Activated T-cell treated with anti-CD3 and anti-CD28 coated beads, Interleukin-2, amount 50 U/mL, for 1 hour (primary cell): ENCODE results near the gene NPIPA1.
"Not testable (repeated sequence)": the region's sequence is repeated elsewhere in the genome, so short reads cannot be mapped to it uniquely, and the experiment has no call there.

Experiments
- DNase-seq: peaks from one replicate; pipeline ENCODE4 v3.0.0-alpha.2; 2020

NPIPA1 gene

DNA sequence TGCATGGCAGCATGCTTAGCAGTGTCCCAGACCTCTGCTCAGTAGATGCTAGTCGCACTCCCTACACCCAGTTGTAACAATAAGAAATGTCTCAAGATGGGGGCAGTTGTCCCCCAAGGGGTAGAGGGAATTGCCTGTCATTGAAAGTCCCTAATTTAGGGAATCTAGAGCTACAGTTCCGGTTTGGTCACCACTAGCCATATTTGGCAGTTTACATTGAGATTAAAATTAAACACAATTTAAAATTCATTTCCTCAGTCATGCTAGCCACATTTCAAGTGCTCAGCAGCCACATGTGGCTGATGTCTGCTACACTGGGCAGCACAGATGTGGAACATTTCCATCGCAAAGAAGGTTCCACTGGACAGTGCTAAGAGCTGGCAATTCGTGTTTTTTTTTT, 41.7 kb downstream of the NPIPA1 start:
- DNase-seq = not testable (repeated sequence)

DNA sequence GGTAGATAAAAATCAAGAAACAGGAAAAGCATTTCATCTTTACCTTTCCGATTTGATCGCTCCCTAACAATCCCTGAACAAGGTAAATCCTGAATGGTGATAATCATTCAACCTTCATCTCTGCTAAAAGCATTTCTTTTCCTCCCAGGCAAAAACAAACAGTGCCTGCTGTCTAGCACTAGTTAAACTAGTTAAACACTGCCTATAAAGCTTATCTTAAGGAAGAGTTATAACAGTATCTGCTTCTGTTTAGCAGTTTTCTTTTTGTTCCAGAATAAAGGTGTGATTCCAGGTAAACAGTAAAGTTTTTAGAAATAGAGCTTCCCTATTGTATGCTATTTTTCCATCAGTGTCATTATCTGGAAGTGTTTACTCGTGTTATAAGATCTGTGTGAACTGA, 44.0 kb downstream of the NPIPA1 start:
- not testable (repeated sequence) for DNase-seq

DNA sequence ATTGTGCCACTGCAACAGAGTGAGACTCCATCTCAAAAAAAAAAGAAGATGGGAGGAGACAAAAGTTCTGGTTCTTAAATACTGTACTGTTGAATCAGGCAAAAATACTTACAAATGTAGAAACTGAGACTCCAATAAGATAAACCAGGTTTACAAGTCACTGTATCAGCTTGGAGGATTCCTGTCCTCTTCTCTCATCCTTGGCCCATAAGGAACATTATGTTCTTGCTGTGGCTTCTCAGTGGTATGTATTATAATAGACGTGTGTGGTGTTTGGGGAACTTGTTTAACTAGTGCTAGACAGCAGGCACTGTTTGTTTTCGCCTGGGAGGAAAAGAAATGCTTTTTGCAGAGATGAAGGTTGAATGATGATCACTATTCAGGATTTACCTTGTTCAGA, 45.3 kb downstream of the NPIPA1 start:
- DNase-seq = not testable (repeated sequence)

DNA sequence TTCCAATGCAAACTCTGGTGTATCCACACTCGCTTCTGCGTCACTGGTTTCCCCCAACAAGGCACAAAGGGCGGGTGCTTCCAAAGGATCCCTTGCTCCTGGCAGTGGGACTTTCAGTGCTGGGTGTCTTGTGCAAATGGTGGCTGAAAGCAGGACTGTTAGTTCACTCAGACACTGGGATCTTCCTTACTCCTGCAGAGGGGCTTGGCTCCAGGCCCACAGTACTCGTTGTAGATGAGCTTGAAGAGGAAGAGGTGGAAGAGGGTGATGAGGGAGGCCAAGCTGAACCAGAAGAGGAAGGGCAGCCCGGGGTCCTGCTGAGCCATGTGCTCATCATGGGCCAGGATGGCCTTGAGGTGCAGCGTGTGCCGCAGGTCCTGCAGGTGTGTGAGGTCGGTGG, 50.8 kb downstream of the NPIPA1 start:
- DNase-seq = not testable (repeated sequence)

DNA sequence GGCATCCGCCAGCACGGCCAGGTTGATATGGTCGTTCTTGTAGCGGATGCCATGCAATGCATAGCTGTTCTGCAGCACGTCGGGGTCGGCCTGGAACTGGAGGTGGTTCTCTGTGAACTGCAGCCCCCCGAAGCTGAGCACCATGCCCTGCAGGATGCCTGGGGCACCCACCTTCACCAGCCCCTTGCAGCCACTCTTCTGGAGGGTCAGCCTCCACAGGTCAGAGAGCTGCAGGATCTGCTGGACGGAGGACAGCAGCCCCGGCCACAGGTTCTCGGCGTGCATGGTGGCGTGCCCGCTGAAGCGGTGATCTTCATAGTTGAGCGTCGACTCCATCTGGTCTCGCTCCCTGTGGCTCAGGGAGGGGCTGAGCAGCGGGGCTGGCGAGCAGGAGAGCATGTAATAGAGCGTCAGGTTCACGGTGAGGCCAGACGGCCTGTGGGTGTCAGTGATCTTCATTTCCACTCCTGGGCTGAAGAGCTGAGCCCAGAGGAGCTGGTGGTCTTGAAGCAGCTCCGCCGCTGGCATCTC, 51.5 kb downstream of the NPIPA1 start:
- DNase-seq = not testable (repeated sequence)

DNA sequence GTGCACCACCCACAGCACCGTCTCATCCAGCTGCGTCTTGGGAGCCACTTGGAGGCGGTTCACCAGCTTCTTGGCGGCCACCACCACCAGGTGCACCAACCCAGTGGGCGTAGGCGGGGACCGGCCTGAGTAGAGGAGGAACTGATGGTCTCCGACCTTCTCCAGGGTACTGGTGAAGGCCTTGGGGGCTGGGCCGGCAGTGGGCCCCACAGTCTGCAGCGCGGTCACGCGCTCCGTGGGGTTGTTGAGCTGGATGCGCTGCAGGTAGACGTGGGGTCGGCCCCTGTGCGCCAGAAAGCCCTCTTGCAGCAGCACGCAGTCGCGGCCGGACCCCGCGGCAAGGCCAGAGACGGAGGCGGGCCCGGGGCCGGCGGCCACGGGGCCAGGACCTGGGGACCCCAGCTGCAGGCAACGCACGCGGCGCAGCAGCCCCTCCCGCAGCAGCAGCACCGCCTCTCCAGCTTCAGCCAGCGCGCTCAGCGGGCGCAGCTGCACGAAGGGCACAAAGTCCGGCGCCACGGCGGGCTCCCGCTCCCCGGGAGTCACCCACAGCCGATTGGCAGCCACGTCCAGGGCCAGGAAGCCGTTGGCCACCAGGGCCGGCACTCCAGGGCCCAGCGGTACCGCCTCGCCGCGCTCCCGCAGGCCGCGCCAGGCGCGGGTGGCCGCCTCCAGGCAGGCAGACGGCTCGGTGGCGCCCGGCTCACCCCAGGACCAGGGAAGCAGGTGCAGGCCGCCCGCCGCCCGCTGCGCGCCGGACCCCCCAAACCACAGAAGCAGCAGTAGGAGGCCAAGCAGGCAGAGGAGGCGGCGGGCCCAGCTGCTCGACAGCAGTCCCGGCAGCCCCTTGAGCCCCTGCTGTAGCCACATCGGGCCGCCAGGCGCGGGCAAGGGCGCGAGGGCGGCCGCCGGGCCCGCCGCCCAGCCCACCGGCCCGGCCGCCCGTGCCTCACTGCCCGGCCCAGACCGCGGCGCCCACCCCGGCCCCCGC, 52.3 kb downstream of the NPIPA1 start:
- not testable (repeated sequence) for DNase-seq

DNA sequence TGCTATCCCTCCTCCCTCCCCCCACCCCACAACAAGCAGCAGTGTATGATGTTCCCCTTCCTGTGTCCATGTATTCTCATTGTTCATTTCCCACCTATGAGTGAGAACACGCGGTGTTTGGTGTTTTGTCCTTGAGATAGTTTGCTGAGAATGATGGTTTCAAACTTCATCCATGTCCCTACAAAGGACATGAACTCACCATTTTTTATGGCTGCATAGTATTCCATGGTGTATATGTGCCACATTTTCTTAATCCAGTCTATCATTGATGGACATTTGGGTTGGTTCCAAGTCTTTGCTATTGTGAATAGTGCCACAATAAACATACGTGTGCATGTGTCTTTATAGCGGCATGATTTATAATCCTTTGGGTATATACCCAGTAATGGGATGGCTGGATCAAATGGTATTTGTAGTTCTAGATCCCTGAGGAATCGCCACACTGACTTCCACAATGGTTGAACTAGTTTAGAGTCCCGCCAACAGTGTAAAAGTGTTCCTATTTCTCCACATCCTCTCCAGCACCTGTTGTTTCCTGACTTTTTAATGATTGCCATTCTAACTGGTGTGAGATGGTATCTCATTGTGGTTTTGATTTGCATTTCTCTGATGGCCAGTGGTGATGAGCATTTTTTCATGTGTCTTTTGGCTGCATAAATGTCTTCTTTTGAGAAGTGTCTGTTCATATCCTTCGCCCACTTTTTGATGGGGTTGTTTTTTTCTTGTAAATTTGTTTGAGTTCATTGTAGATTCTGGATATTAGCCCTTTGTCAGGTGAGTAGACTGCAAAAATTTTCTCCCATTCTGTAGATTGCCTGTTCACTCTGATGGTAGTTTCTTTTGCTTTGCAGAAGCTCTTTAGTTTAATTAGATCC, 56.3 kb downstream of the NPIPA1 start:
- not testable (repeated sequence) for DNase-seq

DNA sequence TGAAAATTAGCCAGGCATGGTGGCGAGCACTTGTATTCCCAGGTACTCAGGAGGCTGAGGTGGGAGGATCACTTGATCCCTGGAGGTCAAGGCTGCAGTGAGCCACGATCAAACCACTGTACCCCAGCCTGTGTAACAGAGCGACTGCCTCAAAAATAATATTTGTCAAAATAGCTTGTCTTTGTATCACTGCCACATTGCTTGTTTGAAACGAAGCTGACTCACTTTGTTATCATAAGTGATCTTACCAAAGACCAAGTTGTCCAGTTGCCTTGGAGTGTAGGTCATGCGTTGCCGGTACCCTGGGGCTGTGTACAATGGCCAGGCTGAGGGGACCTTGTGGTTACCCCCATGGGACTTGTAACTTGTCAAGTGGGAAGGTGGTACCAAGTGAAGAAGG, 59.5 kb downstream of the NPIPA1 start:
- not testable (repeated sequence) for DNase-seq

DNA sequence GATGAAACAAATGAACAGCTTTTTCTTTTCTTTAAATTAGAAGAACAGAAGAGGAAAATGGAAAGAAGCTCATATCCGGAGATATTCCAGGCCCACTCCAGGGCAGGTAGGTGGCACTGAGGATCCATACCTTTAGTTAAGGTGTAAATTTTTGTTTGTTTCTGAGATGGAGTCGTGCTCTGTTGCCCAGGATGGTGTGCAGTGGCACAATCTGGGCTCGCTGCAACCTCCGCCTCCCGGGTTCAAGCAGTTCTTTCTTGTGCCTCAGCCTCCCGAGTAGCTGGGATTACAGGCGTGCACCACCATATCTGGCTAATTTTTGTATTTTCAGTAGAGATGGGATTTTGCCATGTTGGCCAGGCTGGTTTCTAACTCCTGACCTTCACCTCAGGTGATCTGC, 61.1 kb downstream of the NPIPA1 start:
- DNase-seq = not testable (repeated sequence)

DNA sequence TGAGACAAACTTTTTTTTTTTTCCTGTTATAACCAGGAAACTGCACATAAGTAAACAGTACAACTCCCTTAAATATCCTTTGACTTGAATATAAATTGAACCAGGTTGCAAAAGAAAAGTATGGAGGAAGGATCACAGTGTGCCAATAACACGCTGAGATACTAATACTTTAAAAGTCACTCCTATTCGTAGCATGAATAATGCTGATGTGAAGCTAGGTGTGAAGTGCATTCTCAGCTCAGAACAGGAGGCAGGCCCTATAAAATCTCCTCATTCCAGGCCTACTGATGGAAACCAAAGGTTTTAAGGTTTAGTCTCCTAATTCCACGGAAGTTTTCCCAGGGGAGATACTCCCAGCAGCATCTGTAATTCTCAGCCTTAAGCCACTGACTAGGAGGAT, 62.6 kb downstream of the NPIPA1 start:
- not testable (repeated sequence) for DNase-seq
